ENCODE results near the gene CA6.

GRCh38 chr1:8902765-8903164, 42.9 kb upstream of the CA6 start:
- TF ChIP-seq POLR2A (IDR thresholded peaks at IDR 0.05; ENCODE audit: low read depth, low read length) (no peak), TAF1 (IDR thresholded peaks at IDR 0.05; ENCODE audit: low read depth, low read length) (no peak), POLR2AphosphoS5 (IDR thresholded peaks at IDR 0.05; ENCODE audit: low read depth, low read length) (no peak), POU2F2 (IDR thresholded peaks at IDR 0.05; ENCODE audit: low read depth, low read length) (no peak), SPI1 (IDR thresholded peaks at IDR 0.05; ENCODE audit: low read depth, low read length) (no peak)
